Kidney epithelial cell (primary cell): ENCODE results near the gene GLTPD2. TPM values are rescaled to one million over a fixed set of nuclear protein-coding genes. Genes with fewer than 3 reads are reported as not detected.

Source experiments
- DNase-seq: peaks from one replicate; pipeline ENCODE4 v3.0.0-alpha.2; 2010; ENCODE audit warnings: low read depth
- H3K27me3 ChIP-seq: 2 replicates; pipeline ENCODE4 v1.6.0; 2011; ENCODE audit warnings: low read length; ENCODE audit not compliant: control insufficient read depth, insufficient read depth
- H3K36me3 ChIP-seq: 2 replicates; pipeline ENCODE4 v1.5.1; 2011; ENCODE audit warnings: low read length; ENCODE audit not compliant: control insufficient read depth, insufficient read depth
- H3K4me3 ChIP-seq: 2 replicates; pipeline ENCODE4 v1.5.1; 2011; ENCODE audit warnings: low read depth, mild to moderate bottlenecking, control low read depth, low read length
- CTCF ChIP-seq: IDR thresholded peaks from 2 replicates; pipeline ENCODE4 v1.5.1; 2011; ENCODE audit warnings: mild to moderate bottlenecking, moderate library complexity, low read length, control low read depth, inconsistent platforms; ENCODE audit not compliant: insufficient read depth, poor library complexity, severe bottlenecking
- total RNA-seq: library from RNA; depleted of rRNA; stranded (reverse); fragments of >200 nt; gene quantifications from 2 replicates; pipeline ENCODE4 v1.2.3, GENCODE V29; 2015

Gene GLTPD2
- total RNA-seq, 1 donor from 2014 or later: not detected

GRCh38 chr17:4833178-4833940 lies 44.6 kb downstream of the GLTPD2 start, which contains the start of gene MINK1:
Gene MINK1 (plus strand): TSS chr17:4833340. CDS start chr17:4833584, 244 bp downstream.
- DNase-seq: peak; percentile 61
- H3K36me3 ChIP-seq: no peaks in the 10 kb centered on the region
- no peak for TF ChIP-seq CTCF
- peak within 1 kb of the TSS; percentile 96 for H3K4me3 ChIP-seq
- H3K27me3 ChIP-seq: no peaks in the 10 kb centered on the region

GRCh38 chr17:4833941-4834680 lies 45.3 kb downstream of the GLTPD2 start:
- peak overlapping the region; percentile 96 for H3K4me3 ChIP-seq
- no peak for TF ChIP-seq CTCF
- H3K27me3 ChIP-seq: no peaks in the 10 kb centered on the region
- DNase-seq: no peak
- H3K36me3 ChIP-seq: no peaks in the 10 kb centered on the region

DNA sequence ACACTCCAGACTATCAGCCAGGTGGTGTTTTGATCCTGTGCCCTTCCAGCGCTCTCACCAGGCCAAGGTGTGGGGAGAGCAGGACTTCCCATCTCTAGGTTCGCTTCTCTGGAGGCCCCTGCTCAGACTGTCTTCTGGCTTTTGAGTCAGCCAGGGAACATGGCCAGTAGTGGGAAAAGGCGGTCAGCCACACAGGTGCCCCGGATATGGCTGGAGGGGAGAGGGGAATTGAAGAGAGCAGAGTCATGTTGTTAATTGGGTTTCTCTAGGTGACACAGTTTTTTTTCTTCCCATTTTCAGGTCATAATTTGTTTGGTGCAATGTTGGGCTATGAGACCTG lies 45.9 kb downstream of the GLTPD2 start:
- TF ChIP-seq CTCF: no peak
- no peak for DNase-seq
- H3K36me3 ChIP-seq: no peaks in the 10 kb centered on the region
- H3K27me3 ChIP-seq: no peaks in the 10 kb centered on the region
- peak overlapping the region; percentile 96 for H3K4me3 ChIP-seq

GRCh38 chr17:4836221-4836620 lies 47.5 kb downstream of the GLTPD2 start:
- no peak for TF ChIP-seq CTCF
- H3K36me3 ChIP-seq: no peaks in the 10 kb centered on the region
- no peaks in the 10 kb centered on the region for H3K27me3 ChIP-seq
- no peak overlapping the region for H3K4me3 ChIP-seq
- DNase-seq: no peak

DNA sequence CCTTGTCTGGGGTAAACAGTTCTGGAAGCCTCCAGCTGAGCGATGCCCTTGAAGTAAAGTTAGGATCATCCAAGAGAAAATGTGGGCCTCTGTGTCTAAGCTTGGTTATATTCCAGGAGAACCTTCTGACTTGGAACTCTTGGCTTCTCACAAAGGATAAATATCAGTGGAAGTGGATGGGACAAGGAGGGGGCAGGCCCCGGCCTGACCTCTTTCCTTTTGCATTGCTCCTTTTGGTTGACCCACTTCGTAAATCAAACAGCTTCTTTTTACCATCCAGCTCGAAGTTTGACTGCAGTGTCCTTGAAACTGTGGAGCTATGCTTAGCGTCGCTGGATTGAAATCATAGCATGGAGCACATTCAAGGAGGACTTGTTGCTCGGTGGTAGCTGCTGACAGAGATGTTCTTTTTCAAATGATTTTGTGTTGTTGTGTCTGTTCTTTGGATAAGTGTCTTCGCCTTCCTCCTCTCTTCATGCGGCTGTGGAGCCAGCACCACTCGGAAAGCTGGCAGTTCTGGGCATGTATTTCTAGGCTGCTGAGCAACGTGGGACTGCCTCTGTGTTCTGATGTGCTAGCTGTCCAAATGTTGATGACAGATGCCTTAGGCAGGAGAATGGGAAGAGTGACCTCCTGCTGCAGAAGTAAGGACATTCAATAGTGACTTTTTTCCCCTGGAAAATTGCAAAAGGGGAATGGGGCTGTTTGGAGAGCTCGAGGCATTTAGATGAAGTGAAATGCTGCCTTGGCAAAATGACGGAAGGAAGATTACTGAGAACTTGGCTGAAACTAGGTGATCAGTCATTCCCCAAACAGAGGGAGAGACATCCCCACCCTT lies 48.9 kb downstream of the GLTPD2 start:
- Histone ChIP-seq H3K36me3 (no peaks in the 10 kb centered on the region), H3K4me3 (no peak overlapping the region), H3K27me3 (no peaks in the 10 kb centered on the region)
- DNase-seq: no peak
- TF ChIP-seq CTCF: no peak
